Transverse colon (tissue), 4 donors: ENCODE data around the gene GP1BB. TPM values are rescaled to one million over a fixed set of nuclear protein-coding genes. Genes with fewer than 3 reads are reported as not detected.

Experiments used
- DNase-seq: peaks from one replicate; pipeline ENCODE4 v3.0.0-alpha.2; 2019
- H3K27ac ChIP-seq, 4 donors: fragments of 200-600 bp; sonication (generic); 2 replicates each; pipeline ENCODE4 v1.5.1; 2016 to 2018; ENCODE audit warnings: inconsistent platforms in 4 of 4
- H3K27me3 ChIP-seq: fragments of 200-600 bp; sonication (generic); 2 replicates; pipeline ENCODE4 v1.5.1; 2017; ENCODE audit warnings: inconsistent platforms
- H3K36me3 ChIP-seq, 4 donors: fragments of 200-600 bp; sonication (generic); 2 replicates each; pipeline ENCODE4 v1.5.1; 2017 to 2019; ENCODE audit warnings: inconsistent platforms in 4 of 4
- H3K4me1 ChIP-seq, 4 donors: fragments of 200-600 bp; sonication (generic); 2 replicates each; pipeline ENCODE4 v1.5.1; 2017 to 2020; ENCODE audit warnings: inconsistent platforms in 4 of 4
- H3K4me3 ChIP-seq, 4 donors: fragments of 200-600 bp; sonication (generic); 1 replicate in 1 of 4; 2 replicates in 3 of 4; pipeline versions ENCODE4 v1.5.1 to v1.6.1; 2017 to 2019; ENCODE audit warnings: inconsistent platforms in 4 of 4
- H3K9me3 ChIP-seq, 2 donors: fragments of 200-600 bp; sonication (generic); 2 replicates each; pipeline ENCODE4 v1.5.1; 2017 to 2019; ENCODE audit warnings: inconsistent platforms in 2 of 2
- CTCF ChIP-seq, 5 experiments: fragments of 200-600 bp in 3 of 5; fragments of 450-650 bp in 2 of 5; sonication (generic) in 3 of 5; IDR thresholded peaks; 1 replicate in 2 of 5; 2 replicates in 3 of 5; pipeline ENCODE4 v1.5.1; 2016 to 2017; ENCODE audit warnings: antibody characterized with exemption in 5 of 5, inconsistent platforms in 3 of 5, mild to moderate bottlenecking in 2 of 5, moderate library complexity in 1 of 5
- EP300 ChIP-seq: sonication (generic); formaldehyde crosslinking; IDR thresholded peaks from one replicate; pipeline ENCODE4 v1.6.1; 2017; ENCODE audit warnings: antibody characterized with exemption, low read depth
- POLR2A ChIP-seq: fragments of 450-650 bp; IDR thresholded peaks from one replicate; pipeline ENCODE4 v1.6.1; 2016; ENCODE audit warnings: antibody characterized with exemption, mild to moderate bottlenecking, moderate library complexity
- POLR2AphosphoS5 ChIP-seq, 3 donors: sonication (generic); formaldehyde crosslinking; IDR thresholded peaks; one replicate each; pipeline ENCODE4 v1.6.1; 2016; ENCODE audit warnings: antibody characterized with exemption in 3 of 3
- WGBS, 2 donors: methylation state at CpG; one replicate each; pipeline ENCODE4 v1.1.5; 2018; ENCODE audit warnings: low coverage in 1 of 2; 5-methylcytosine and 5-hydroxymethylcytosine counted together
- in situ Hi-C, 4 donors: fragments of 200-750 bp; cut with MboI; loops; one replicate each; pipeline versions ENCODE4 v1.15.0 to v1.15.1; 2017; ENCODE audit warnings: low sequenced_read_pairs in 3 of 4, low pct_ligation_motif_present in 1 of 4, low pct_unique_long_range_greater_than_20kb in 1 of 4
- intact Hi-C: fragments of 100-400 bp; cut with DNase I; formaldehyde crosslinking; loops from one replicate; pipeline ENCODE4 v1.15.1; 2023; ENCODE audit warnings: low total_unique reads
- total RNA-seq, 4 donors: library from RNA; depleted of rRNA; stranded (reverse); fragments of >200 nt; gene quantifications; one replicate each; pipeline ENCODE4 v1.1.0, GENCODE V29; 2016

GP1BB gene
- total RNA-seq, 4 donors from 2014 or later: 0.41 to 10.3 (median 1.8) TPM

GRCh38 chr22:19687561-19688300, 35.6 kb upstream of the GP1BB start:
- no peak overlapping the region for H3K27ac ChIP-seq
- in situ Hi-C loops: no loop called here
- no peaks in the 10 kb centered on the region for H3K9me3 ChIP-seq
- peaks cover 0 to 6% (median 0%) of the 10 kb centered on the region in 4 donors for H3K4me1 ChIP-seq
- WGBS, 2 donors: 51% methylated on average over 21 of the region's 22 CpGs; no CpG with 5 or more reads in 1 of the 2 donors
- TF ChIP-seq CTCF (IDR thresholded peaks at IDR 0.05) (no peak), EP300 (no peak), POLR2AphosphoS5 (IDR thresholded peaks at IDR 0.05) (no peak), POLR2A (no peak)
- no peak for DNase-seq
- no peak overlapping the region for H3K4me3 ChIP-seq
- intact Hi-C loops: no loop called here
- peaks cover 46% of the 10 kb centered on the region for H3K27me3 ChIP-seq
- no peaks in the 10 kb centered on the region for H3K36me3 ChIP-seq

GRCh38 chr22:19688301-19689290, 34.7 kb upstream of the GP1BB start:
- no peak overlapping the region for H3K27ac ChIP-seq
- in situ Hi-C loops: no loop called here

GRCh38 chr22:19689408-19689807, 33.9 kb upstream of the GP1BB start:
- WGBS, 2 donors: 68% methylated on average over 13 of the region's 15 CpGs; no CpG with 5 or more reads in 1 of the 2 donors

More at GRCh38 chr22:19688301-19689290, 34.7 kb upstream of the GP1BB start:
- TF ChIP-seq CTCF (IDR thresholded peaks at IDR 0.05) (no peak), POLR2AphosphoS5 (IDR thresholded peaks at IDR 0.05) (no peak), POLR2A (no peak), EP300 (no peak)
- H3K4me3 ChIP-seq: no peak overlapping the region
- peaks cover 41% of the 10 kb centered on the region for H3K27me3 ChIP-seq
- DNase-seq: no peak
- no peaks in the 10 kb centered on the region for H3K9me3 ChIP-seq
- intact Hi-C loops: no loop called here
- H3K36me3 ChIP-seq: no peaks in the 10 kb centered on the region
- WGBS, 2 donors: 65% methylated on average over 20 of the region's 21 CpGs; no CpG with 5 or more reads in 1 of the 2 donors
- H3K4me1 ChIP-seq: peaks cover 0 to 6% (median 0%) of the 10 kb centered on the region in 4 donors

More at GRCh38 chr22:19689408-19689807, 33.9 kb upstream of the GP1BB start:
- Histone ChIP-seq H3K27me3 (peaks cover 41% of the 10 kb centered on the region), H3K9me3 (no peaks in the 10 kb centered on the region), H3K4me1 (peaks cover 0 to 6% (median 0%) of the 10 kb centered on the region in 4 donors), H3K4me3 (no peak overlapping the region), H3K27ac (no peak overlapping the region), H3K36me3 (no peaks in the 10 kb centered on the region)
- TF ChIP-seq POLR2AphosphoS5 (IDR thresholded peaks at IDR 0.05) (no peak), CTCF (IDR thresholded peaks at IDR 0.05) (no peak), EP300 (no peak), POLR2A (no peak)
- intact Hi-C loops: no loop called here
- in situ Hi-C loops: no loop called here
- DNase-seq: no peak
